VCaP (cell line): ENCODE data around the gene ALG6.

Experiments used
- H3K27ac ChIP-seq: fragments of 450-650 bp; 2 replicates; pipeline ENCODE4 v1.5.1; 2017
- TF ChIP-seq, protein P1 (sequence below): fragments of 450-650 bp; conservative IDR thresholded peaks from 2 replicates; pipeline ENCODE4 v1.5.1; 2017; ENCODE audit warnings: mild to moderate bottlenecking, moderate library complexity

Gene ALG6

GRCh38 chr1:63326106-63326472 is 41.3 kb upstream of the ALG6 start:
- no peak overlapping the region for H3K27ac ChIP-seq

DNA sequence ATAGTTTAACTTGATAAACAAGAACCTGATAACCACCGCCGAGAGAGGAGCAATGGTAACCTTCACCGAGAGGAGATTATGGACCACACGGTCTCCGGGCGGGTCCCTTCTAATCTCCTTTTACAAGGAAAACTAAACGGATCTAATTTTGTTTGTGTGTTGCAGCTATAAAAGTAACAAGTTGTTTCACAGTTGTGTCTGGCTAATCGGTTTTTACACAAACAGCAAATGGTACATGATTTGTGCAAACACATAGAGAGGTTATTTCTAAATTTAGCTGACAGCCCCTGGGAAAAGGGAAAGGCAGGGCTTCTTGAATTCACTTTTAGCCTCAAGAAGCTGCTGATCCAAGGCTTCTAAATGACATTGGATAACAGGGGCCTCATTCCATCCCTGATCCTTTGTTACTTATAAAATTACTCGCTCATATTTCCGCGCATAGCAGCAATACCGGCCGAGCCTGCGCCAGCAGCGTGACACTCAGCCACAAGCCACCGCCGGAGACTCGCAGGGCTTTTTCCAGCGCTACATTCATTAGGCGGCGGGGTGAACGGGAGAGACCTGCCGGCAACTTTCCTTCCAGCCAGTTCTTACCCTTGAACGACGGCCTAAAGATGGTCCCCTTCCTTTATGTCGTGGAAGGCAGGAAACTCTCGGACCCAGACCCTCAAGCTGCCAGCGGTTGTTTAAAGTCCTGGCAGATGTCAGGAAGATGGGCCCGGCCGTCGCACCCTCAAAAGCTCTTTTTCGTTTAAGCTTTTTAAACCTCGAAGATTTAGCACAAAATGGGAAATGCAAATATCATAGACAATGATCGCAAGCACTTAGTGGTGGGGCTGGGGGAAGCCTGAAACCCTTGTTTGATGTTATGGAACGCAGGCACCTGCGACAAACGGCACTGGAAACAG is 40.7 kb upstream of the ALG6 start:
- TF ChIP-seq, protein P1, sequence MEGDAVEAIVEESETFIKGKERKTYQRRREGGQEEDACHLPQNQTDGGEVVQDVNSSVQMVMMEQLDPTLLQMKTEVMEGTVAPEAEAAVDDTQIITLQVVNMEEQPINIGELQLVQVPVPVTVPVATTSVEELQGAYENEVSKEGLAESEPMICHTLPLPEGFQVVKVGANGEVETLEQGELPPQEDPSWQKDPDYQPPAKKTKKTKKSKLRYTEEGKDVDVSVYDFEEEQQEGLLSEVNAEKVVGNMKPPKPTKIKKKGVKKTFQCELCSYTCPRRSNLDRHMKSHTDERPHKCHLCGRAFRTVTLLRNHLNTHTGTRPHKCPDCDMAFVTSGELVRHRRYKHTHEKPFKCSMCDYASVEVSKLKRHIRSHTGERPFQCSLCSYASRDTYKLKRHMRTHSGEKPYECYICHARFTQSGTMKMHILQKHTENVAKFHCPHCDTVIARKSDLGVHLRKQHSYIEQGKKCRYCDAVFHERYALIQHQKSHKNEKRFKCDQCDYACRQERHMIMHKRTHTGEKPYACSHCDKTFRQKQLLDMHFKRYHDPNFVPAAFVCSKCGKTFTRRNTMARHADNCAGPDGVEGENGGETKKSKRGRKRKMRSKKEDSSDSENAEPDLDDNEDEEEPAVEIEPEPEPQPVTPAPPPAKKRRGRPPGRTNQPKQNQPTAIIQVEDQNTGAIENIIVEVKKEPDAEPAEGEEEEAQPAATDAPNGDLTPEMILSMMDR: no peak

More at GRCh38 chr1:63326106-63326472, 41.3 kb upstream of the ALG6 start:
- TF ChIP-seq, protein P1: no peak

GRCh38 chr1:63327417-63328054 is 39.9 kb upstream of the ALG6 start:
- TF ChIP-seq, protein P1: peak; percentile 90
- H3K27ac ChIP-seq: no peak overlapping the region

More for the DNA sequence above, 40.7 kb upstream of the ALG6 start:
- H3K27ac ChIP-seq: no peak overlapping the region

DNA sequence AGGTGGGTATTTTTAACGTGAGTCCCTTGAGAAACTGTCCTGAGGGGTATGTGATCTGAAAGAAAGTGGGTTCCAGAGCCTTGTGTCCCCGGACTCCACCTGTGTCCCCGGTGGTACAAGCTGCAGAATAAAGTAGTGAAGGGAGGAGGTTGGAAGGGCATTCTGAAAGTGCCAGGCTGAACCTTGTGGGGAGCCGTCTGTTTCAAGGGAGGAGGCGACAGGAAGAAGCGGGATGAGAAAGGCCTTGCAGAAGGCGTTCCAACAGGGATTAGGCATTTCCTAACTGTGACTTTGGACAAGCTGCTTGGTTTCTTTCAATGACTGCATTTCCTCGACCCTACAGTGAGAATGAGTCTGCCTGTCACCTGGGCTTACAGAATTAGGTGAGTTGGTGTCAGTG is 39.3 kb upstream of the ALG6 start:
- no peak overlapping the region for H3K27ac ChIP-seq
- TF ChIP-seq, protein P1: no peak

DNA sequence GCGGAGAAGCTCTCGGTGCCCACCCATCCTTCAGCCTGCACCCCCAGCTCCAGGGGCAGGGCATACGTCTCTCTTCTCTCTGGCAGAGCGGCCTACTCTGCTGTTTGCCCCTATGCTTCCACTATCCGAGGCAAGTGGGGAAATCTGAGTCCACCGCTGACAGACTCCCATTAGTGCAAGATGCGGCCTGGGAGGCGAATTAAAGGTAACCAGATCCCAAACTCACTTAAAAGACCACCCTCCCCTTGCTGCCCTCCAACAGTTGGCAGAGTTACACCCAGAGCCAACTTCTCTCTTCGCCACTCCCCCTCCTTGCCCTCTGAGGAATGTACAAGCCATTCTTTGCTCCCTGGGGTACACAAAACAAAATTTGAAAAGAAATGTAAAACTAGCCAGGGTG is 38.6 kb upstream of the ALG6 start:
- no peak overlapping the region for H3K27ac ChIP-seq
- TF ChIP-seq, protein P1: no peak

GRCh38 chr1:63329621-63330330 is 37.7 kb upstream of the ALG6 start:
- TF ChIP-seq, protein P1: no peak
- H3K27ac ChIP-seq: no peak overlapping the region

- H3K27ac ChIP-seq: no peak overlapping the region
- TF ChIP-seq, protein P1: no peak
These were observed 37.0 kb upstream of the ALG6 start for GRCh38 chr1:63330331-63330916.
